GM23338 (cell line): ENCODE measurements around the gene IER5L.

Experiments
- EZH2 ChIP-seq: fragments of 200-600 bp; sonication (generic); IDR thresholded peaks from one replicate; pipeline ENCODE4 v1.8.0; 2017; ENCODE audit warnings: antibody characterized with exemption, mild to moderate bottlenecking, low read depth; ENCODE audit not compliant: unreplicated experiment
- POLR2AphosphoS5 ChIP-seq: IDR thresholded peaks from 2 replicates; pipeline ENCODE4 v1.6.1; 2016; ENCODE audit warnings: antibody characterized with exemption, low read depth
- STAT1 ChIP-seq: IDR thresholded peaks from one replicate; pipeline ENCODE4 v1.6.1; 2016; ENCODE audit warnings: antibody characterized with exemption; ENCODE audit not compliant: unreplicated experiment
- TF ChIP-seq, protein P1 (sequence below): IDR thresholded peaks from 2 replicates; pipeline ENCODE4 v1.6.1; 2016; ENCODE audit warnings: antibody characterized with exemption
- TF ChIP-seq, protein P2 (sequence below), 2 experiments: fragments of 200-600 bp in 1 of 2; sonication (generic) in 1 of 2; conservative IDR thresholded peaks; 2 replicates each; pipeline versions ENCODE4 v1.5.1 to v1.6.1; 2016 to 2017; ENCODE audit warnings: antibody characterized with exemption in 2 of 2, low read depth in 2 of 2, mild to moderate bottlenecking in 2 of 2, moderate library complexity in 1 of 2

DNA sequence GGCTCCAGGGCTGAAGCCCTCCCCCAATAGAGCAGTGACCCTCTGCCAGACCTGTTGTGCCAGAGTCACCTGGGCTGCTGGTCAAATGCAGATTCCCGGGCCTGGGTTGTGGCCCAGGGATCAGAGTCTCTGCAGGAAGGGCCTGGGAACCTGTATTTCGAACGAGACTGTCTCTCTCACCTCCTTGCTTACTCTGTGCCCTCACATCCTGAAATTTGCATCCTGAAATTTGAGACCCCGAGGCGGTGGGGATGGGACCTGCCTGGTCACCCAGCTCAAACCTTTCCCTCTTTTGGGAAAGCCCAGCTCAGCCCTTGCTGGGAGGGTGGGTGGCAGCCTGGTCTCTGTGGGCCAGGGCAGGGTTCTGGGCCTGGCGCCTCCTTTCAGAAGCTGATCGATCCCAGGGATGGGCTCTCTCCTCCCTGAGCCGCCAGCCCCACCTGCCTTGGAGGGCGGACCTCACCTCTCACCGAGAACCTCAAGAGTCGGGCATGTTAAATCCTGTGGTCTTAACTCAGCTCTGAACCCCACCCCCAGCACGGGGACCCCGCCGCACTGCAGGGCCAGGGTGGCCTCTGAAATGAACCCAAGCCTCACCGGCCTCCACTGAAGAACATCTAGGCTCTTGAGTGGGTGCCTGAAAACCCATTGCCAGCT lies 44.0 kb upstream of the IER5L start:
- TF ChIP-seq, protein P1, sequence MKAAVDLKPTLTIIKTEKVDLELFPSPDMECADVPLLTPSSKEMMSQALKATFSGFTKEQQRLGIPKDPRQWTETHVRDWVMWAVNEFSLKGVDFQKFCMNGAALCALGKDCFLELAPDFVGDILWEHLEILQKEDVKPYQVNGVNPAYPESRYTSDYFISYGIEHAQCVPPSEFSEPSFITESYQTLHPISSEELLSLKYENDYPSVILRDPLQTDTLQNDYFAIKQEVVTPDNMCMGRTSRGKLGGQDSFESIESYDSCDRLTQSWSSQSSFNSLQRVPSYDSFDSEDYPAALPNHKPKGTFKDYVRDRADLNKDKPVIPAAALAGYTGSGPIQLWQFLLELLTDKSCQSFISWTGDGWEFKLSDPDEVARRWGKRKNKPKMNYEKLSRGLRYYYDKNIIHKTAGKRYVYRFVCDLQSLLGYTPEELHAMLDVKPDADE, result no peak
- TF ChIP-seq, protein P2, sequence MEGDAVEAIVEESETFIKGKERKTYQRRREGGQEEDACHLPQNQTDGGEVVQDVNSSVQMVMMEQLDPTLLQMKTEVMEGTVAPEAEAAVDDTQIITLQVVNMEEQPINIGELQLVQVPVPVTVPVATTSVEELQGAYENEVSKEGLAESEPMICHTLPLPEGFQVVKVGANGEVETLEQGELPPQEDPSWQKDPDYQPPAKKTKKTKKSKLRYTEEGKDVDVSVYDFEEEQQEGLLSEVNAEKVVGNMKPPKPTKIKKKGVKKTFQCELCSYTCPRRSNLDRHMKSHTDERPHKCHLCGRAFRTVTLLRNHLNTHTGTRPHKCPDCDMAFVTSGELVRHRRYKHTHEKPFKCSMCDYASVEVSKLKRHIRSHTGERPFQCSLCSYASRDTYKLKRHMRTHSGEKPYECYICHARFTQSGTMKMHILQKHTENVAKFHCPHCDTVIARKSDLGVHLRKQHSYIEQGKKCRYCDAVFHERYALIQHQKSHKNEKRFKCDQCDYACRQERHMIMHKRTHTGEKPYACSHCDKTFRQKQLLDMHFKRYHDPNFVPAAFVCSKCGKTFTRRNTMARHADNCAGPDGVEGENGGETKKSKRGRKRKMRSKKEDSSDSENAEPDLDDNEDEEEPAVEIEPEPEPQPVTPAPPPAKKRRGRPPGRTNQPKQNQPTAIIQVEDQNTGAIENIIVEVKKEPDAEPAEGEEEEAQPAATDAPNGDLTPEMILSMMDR (conservative IDR thresholded peaks at IDR 0.05; ENCODE audit: low read depth in 2 of 2), result no peak
- TF ChIP-seq POLR2AphosphoS5, result no peak
- TF ChIP-seq EZH2, result no peak
- TF ChIP-seq STAT1, result no peak
